ENCODE data around the gene CDYL2.
A peak's percentile ranks its signal among the peaks of the same experiment; 100 is the strongest.

Gene CDYL2

DNA sequence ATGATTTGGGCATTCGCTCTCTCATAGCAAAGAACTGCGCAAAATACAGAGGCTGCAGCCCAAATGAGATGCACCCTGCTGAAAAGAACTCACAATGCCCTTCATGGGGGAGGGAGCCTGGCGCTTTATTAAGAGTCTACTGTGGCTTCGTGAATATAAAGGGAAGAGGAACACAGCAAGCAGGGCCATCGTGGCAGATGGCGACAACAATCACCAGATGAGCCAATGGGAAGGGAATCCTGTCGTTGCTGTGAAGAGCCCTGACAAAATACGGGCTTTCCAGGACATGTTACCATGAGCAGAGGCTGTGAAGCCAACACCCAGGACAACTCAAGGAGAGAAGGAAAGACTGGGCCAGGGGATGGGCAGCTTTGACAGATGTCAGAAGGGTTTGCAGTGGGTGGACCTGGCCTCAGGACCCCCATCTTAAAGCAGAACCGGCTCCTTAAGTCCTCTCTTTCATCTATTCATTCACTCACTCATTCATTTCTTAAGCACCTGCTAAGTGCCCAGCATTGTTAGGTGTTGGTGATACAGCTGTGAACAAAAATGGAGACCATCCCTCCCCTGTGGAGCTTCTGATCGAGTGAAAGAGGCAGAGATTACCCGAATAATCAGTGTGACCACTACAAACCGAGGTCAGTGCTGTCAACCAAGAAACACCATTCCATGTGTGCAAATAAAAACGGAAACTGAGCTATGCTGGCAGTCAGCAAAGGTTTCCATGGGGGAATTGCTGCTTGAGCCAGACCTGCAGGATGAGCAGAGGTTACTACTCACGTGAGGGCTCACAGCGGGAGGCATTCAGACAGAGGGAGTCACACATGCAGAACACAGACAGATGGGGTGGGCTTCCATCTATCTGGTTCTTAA lies 137.8 kb downstream of the CDYL2 start:
- H3K9me3 ChIP-seq (ENCODE audit: insufficient read depth, low read depth, low read length), result peaks cover 5% of the 10 kb centered on the region
- H3K27ac ChIP-seq (ENCODE audit: low read depth, low read length), result no peak overlapping the region
- H4K8ac ChIP-seq (ENCODE audit: low read depth, low read length), result no peak overlapping the region
- H3K79me1 ChIP-seq (ENCODE audit: low read length), result no peaks in the 10 kb centered on the region
- WGBS (ENCODE audit: extremely low coverage, insufficient coverage, insufficient read length), result no CpG with 5 or more reads among the region's 15 CpGs
- H4K12ac ChIP-seq (ENCODE audit: low read depth, low read length), result no peak overlapping the region
- no peak overlapping the region for H2BK120ac ChIP-seq (ENCODE audit: insufficient read depth, low read length, poor library complexity)
- H3K9ac ChIP-seq (ENCODE audit: low read length), result no peak overlapping the region
- H3K27me3 ChIP-seq (ENCODE audit: insufficient read depth, low read length), result no peaks in the 10 kb centered on the region
- no peak overlapping the region for H3K4me2 ChIP-seq (ENCODE audit: low read length)
- H3K14ac ChIP-seq (ENCODE audit: low read length), result no peak overlapping the region
- no peak overlapping the region for H2BK5ac ChIP-seq (ENCODE audit: low read depth, low read length, poor library complexity)
- no peaks in the 10 kb centered on the region for H3K79me2 ChIP-seq (ENCODE audit: control insufficient read depth, insufficient read depth, low read length, poor library complexity)
- DNase-seq, result no peak
- H2AFZ ChIP-seq (ENCODE audit: insufficient read depth, low read length, poor library complexity), result no peak overlapping the region
- no peaks in the 10 kb centered on the region for H3K4me1 ChIP-seq (ENCODE audit: control insufficient read depth in 1 of 2, insufficient read depth in 2 of 2, low read length in 2 of 2)
- no peak overlapping the region for H3K4ac ChIP-seq (ENCODE audit: low read depth, low read length)
- no peak overlapping the region for H2BK12ac ChIP-seq (ENCODE audit: low read length)
- no peak overlapping the region for H4K91ac ChIP-seq (ENCODE audit: low read depth, low read length)
- no peak overlapping the region for H3K18ac ChIP-seq (ENCODE audit: low read length)
- no peak overlapping the region for H3K23ac ChIP-seq (ENCODE audit: low read length)
- no peak overlapping the region for H2AK5ac ChIP-seq (ENCODE audit: low read length)
- H3K4me3 ChIP-seq (ENCODE audit: low read depth, low read length), result no peak overlapping the region
- H3K36me3 ChIP-seq (ENCODE audit: control insufficient read depth in 1 of 2, insufficient read depth in 2 of 2, low read length in 2 of 2), result no peaks in the 10 kb centered on the region

DNA sequence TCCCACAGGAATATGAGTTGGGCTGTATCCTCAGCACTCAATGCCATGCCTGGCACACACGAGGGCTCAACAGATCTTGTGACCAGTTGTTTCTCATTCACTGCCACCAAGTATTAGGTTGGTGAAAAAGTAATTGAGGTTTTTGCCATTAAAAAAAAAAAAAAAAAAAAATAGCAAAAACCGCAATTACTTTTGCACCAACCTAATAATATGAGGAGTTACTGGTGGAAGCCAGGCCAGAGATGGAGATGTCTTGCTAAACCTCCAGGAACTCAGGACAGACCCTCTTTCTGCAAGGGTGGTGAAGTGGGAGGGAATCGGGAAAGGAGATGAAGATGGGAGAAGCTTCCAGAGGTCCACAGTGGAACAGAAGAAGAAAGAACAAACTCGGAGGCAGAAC lies 139.0 kb downstream of the CDYL2 start:
- H2BK12ac ChIP-seq (ENCODE audit: low read length), result no peak overlapping the region
- no peaks in the 10 kb centered on the region for H3K4me1 ChIP-seq (ENCODE audit: control insufficient read depth in 1 of 2, insufficient read depth in 2 of 2, low read length in 2 of 2)
- no peaks in the 10 kb centered on the region for H3K79me1 ChIP-seq (ENCODE audit: low read length)
- H3K18ac ChIP-seq (ENCODE audit: low read length), result no peak overlapping the region
- no peak overlapping the region for H2AFZ ChIP-seq (ENCODE audit: insufficient read depth, low read length, poor library complexity)
- no peak overlapping the region for H4K12ac ChIP-seq (ENCODE audit: low read depth, low read length)
- H2AK5ac ChIP-seq (ENCODE audit: low read length), result no peak overlapping the region
- no peaks in the 10 kb centered on the region for H3K27me3 ChIP-seq (ENCODE audit: insufficient read depth, low read length)
- H3K79me2 ChIP-seq (ENCODE audit: control insufficient read depth, insufficient read depth, low read length, poor library complexity), result no peaks in the 10 kb centered on the region
- no peaks in the 10 kb centered on the region for H3K36me3 ChIP-seq (ENCODE audit: control insufficient read depth in 1 of 2, insufficient read depth in 2 of 2, low read length in 2 of 2)
- peaks cover 9% of the 10 kb centered on the region for H3K9me3 ChIP-seq (ENCODE audit: insufficient read depth, low read depth, low read length)
- no peak overlapping the region for H3K14ac ChIP-seq (ENCODE audit: low read length)
- DNase-seq, result no peak
- H3K4ac ChIP-seq (ENCODE audit: low read depth, low read length), result no peak overlapping the region
- H3K27ac ChIP-seq (ENCODE audit: low read depth, low read length), result no peak overlapping the region
- H3K23ac ChIP-seq (ENCODE audit: low read length), result no peak overlapping the region
- no peak overlapping the region for H4K8ac ChIP-seq (ENCODE audit: low read depth, low read length)
- H4K91ac ChIP-seq (ENCODE audit: low read depth, low read length), result no peak overlapping the region
- no peak overlapping the region for H2BK120ac ChIP-seq (ENCODE audit: insufficient read depth, low read length, poor library complexity)
- no peak overlapping the region for H3K4me3 ChIP-seq (ENCODE audit: low read depth, low read length)
- no CpG with 5 or more reads among the region's 4 CpGs for WGBS (ENCODE audit: extremely low coverage, insufficient coverage, insufficient read length)
- no peak overlapping the region for H3K4me2 ChIP-seq (ENCODE audit: low read length)
- no peak overlapping the region for H2BK5ac ChIP-seq (ENCODE audit: low read depth, low read length, poor library complexity)
- H3K9ac ChIP-seq (ENCODE audit: low read length), result no peak overlapping the region

- no peak for DNase-seq
- no peaks in the 10 kb centered on the region for H3K79me1 ChIP-seq (ENCODE audit: low read length)
- no peak overlapping the region for H3K23ac ChIP-seq (ENCODE audit: low read length)
- no peak overlapping the region for H2BK12ac ChIP-seq (ENCODE audit: low read length)
- no peak overlapping the region for H3K27ac ChIP-seq (ENCODE audit: low read depth, low read length)
- H3K18ac ChIP-seq (ENCODE audit: low read length), result no peak overlapping the region
- no peak overlapping the region for H4K91ac ChIP-seq (ENCODE audit: low read depth, low read length)
- H3K9ac ChIP-seq (ENCODE audit: low read length), result no peak overlapping the region
- no peak overlapping the region for H4K8ac ChIP-seq (ENCODE audit: low read depth, low read length)
- no peak overlapping the region for H2AFZ ChIP-seq (ENCODE audit: insufficient read depth, low read length, poor library complexity)
- no peak overlapping the region for H4K12ac ChIP-seq (ENCODE audit: low read depth, low read length)
- WGBS (ENCODE audit: extremely low coverage, insufficient coverage, insufficient read length), result no CpG with 5 or more reads among the region's 2 CpGs
- no peak overlapping the region for H2AK5ac ChIP-seq (ENCODE audit: low read length)
- H3K4me1 ChIP-seq (ENCODE audit: control insufficient read depth in 1 of 2, insufficient read depth in 2 of 2, low read length in 2 of 2), result no peaks in the 10 kb centered on the region
- H3K4ac ChIP-seq (ENCODE audit: low read depth, low read length), result no peak overlapping the region
- H3K79me2 ChIP-seq (ENCODE audit: control insufficient read depth, insufficient read depth, low read length, poor library complexity), result no peaks in the 10 kb centered on the region
- H3K27me3 ChIP-seq (ENCODE audit: insufficient read depth, low read length), result no peaks in the 10 kb centered on the region
- H2BK5ac ChIP-seq (ENCODE audit: low read depth, low read length, poor library complexity), result no peak overlapping the region
- no peak overlapping the region for H3K14ac ChIP-seq (ENCODE audit: low read length)
- no peak overlapping the region for H2BK120ac ChIP-seq (ENCODE audit: insufficient read depth, low read length, poor library complexity)
- H3K4me3 ChIP-seq (ENCODE audit: low read depth, low read length), result no peak overlapping the region
- no peak overlapping the region for H3K4me2 ChIP-seq (ENCODE audit: low read length)
- H3K36me3 ChIP-seq (ENCODE audit: control insufficient read depth in 1 of 2, insufficient read depth in 2 of 2, low read length in 2 of 2), result no peaks in the 10 kb centered on the region
- H3K9me3 ChIP-seq (ENCODE audit: insufficient read depth, low read depth, low read length), result peaks cover 8% of the 10 kb centered on the region
Observed at GRCh38 chr16:80664786-80665185, 139.6 kb downstream of the CDYL2 start.

GRCh38 chr16:80664226-80664625 lies 140.2 kb downstream of the CDYL2 start:
- Histone ChIP-seq H3K27ac (ENCODE audit: low read depth, low read length) (no peak overlapping the region), H3K79me2 (ENCODE audit: control insufficient read depth, insufficient read depth, low read length, poor library complexity) (no peaks in the 10 kb centered on the region), H3K9ac (ENCODE audit: low read length) (peak overlapping the region; percentile 44), H3K14ac (ENCODE audit: low read length) (no peak overlapping the region), H2AFZ (ENCODE audit: insufficient read depth, low read length, poor library complexity) (no peak overlapping the region), H2BK12ac (ENCODE audit: low read length) (no peak overlapping the region), H3K4me1 (ENCODE audit: control insufficient read depth in 1 of 2, insufficient read depth in 2 of 2, low read length in 2 of 2) (no peaks in the 10 kb centered on the region), H4K8ac (ENCODE audit: low read depth, low read length) (no peak overlapping the region), H4K12ac (ENCODE audit: low read depth, low read length) (no peak overlapping the region), H4K91ac (ENCODE audit: low read depth, low read length) (no peak overlapping the region), H3K79me1 (ENCODE audit: low read length) (no peaks in the 10 kb centered on the region), H2BK120ac (ENCODE audit: insufficient read depth, low read length, poor library complexity) (no peak overlapping the region), H3K4me2 (ENCODE audit: low read length) (no peak overlapping the region), H2BK5ac (ENCODE audit: low read depth, low read length, poor library complexity) (no peak overlapping the region), H3K4me3 (ENCODE audit: low read depth, low read length) (no peak overlapping the region), H3K36me3 (ENCODE audit: control insufficient read depth in 1 of 2, insufficient read depth in 2 of 2, low read length in 2 of 2) (no peaks in the 10 kb centered on the region), H3K27me3 (ENCODE audit: insufficient read depth, low read length) (no peaks in the 10 kb centered on the region), H3K18ac (ENCODE audit: low read length) (no peak overlapping the region), H2AK5ac (ENCODE audit: low read length) (no peak overlapping the region), H3K4ac (ENCODE audit: low read depth, low read length) (no peak overlapping the region), H3K9me3 (ENCODE audit: insufficient read depth, low read depth, low read length) (peaks cover 6% of the 10 kb centered on the region), H3K23ac (ENCODE audit: low read length) (no peak overlapping the region)
- WGBS (ENCODE audit: extremely low coverage, insufficient coverage, insufficient read length), result no CpG with 5 or more reads among the region's 10 CpGs
- no peak for DNase-seq
